GM12891 (cell line): Measurements from ENCODE around the gene SGTB.

Source experiments
- PAX5 ChIP-seq: IDR thresholded peaks from 2 replicates; pipeline ENCODE4 v1.6.1; 2011; ENCODE audit warnings: low read length, moderate library complexity, mild to moderate bottlenecking; ENCODE audit not compliant: insufficient read depth, severe bottlenecking
- POLR2A ChIP-seq: IDR thresholded peaks from 2 replicates; pipeline ENCODE4 v1.6.1; 2011; ENCODE audit warnings: low read depth, low read length, control low read depth
- POLR2AphosphoS5 ChIP-seq: IDR thresholded peaks from 2 replicates; pipeline ENCODE4 v1.6.1; 2011; ENCODE audit warnings: low read depth, low read length, control low read depth
- POU2F2 ChIP-seq: IDR thresholded peaks from 2 replicates; pipeline ENCODE4 v1.6.1; 2011; ENCODE audit warnings: low read depth, mild to moderate bottlenecking, control low read depth, low read length, moderate library complexity
- TAF1 ChIP-seq: IDR thresholded peaks from 2 replicates; pipeline ENCODE4 v1.6.1; 2011; ENCODE audit warnings: low read depth, low read length, control low read depth

DNA sequence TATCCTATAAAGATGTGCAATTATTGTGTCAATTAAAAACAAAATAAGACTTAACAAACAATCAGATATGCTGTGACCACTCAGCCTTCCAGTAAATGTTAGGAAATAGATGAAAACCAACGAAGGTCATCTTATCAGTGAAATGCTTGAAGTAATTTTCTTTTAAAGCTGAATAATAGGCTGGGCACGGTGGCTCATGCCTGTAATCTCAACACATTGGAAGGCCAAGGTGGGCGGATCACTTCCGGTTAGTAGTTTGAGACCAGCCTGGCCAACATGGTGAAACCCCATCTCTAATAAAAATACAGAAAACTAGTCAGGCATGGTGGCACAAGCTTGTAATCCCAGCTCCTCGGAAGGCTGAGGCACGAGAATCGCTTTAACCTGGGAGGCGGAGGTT lies 31.3 kb upstream of the SGTB start:
- TF ChIP-seq POLR2AphosphoS5 (no peak), POLR2A (no peak), POU2F2 (no peak), TAF1 (no peak), PAX5 (no peak)
